GM12874 (cell line): Measurements from ENCODE around the gene YARS1.

Experiments used
- CTCF ChIP-seq: IDR thresholded peaks from 2 replicates; pipeline ENCODE4 v1.5.1; 2011; ENCODE audit warnings: low read depth, mild to moderate bottlenecking, control low read depth, low read length, moderate library complexity; ENCODE audit not compliant: insufficient read depth

Gene YARS1

GRCh38 chr1:32729254-32730046, 87.7 kb downstream of the YARS1 start:
- no peak for TF ChIP-seq CTCF

- TF ChIP-seq CTCF = no peak
Measured at GRCh38 chr1:32728413-32729077, 88.6 kb downstream of the YARS1 start.

- no peak for TF ChIP-seq CTCF
Measured at GRCh38 chr1:32727876-32728275, 89.3 kb downstream of the YARS1 start.

- no peak for TF ChIP-seq CTCF
Measured at GRCh38 chr1:32725615-32725982, 91.6 kb downstream of the YARS1 start.
